ENCODE results near the gene MAN1B1.
"Not testable (repeated sequence)": the region's sequence is repeated elsewhere in the genome, so short reads cannot be mapped to it uniquely, and the experiment has no call there.

Gene MAN1B1

DNA sequence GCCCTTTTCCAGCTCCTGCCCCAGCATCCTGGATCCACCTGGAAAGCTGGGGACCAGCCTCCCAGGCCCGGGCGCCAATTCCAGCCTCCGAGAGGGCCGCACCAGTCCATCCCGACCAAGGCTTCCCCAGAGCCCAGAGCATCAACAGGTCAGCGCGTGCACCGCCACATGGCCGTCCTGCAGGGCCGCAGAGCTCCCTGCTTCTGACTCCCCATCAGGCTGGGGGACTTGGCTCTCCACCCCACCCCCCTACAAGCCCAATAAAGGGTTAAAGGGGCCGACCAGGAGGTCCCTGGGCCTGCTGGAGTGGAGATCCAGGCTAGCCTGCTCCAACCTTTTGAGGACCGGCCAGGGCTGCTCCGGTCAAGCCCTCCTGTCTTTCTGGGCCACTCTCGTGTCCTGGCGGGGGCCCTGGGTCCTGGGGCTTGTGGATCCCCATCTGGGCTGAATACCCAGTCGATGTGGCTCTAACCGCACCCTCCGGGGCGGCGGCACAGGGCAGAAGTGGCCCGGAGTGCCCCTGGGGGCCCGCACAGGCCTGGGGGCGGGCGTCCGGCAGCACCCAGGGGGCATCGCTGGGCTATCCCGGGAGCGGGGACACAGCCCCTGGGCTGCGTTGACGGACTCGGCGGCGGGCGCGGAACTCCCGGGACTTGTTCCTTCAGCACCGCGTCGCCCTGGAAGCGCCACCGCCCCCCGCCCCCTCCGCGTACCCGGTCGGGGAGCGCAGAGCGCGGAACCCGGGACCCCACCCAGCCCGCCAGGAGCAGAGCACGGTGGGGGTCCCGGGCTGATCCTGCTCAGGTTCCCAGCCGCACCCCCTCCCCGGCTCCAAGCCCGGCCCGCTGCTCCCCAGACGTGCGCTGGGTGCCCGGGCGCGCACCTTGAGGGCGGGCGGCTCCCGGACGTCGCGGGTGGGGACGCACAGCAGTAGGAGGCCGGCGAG is 33.5 kb upstream of the MAN1B1 start:
- DNase-seq (ENCODE audit: low read depth in 2 of 2) = no peak

DNA sequence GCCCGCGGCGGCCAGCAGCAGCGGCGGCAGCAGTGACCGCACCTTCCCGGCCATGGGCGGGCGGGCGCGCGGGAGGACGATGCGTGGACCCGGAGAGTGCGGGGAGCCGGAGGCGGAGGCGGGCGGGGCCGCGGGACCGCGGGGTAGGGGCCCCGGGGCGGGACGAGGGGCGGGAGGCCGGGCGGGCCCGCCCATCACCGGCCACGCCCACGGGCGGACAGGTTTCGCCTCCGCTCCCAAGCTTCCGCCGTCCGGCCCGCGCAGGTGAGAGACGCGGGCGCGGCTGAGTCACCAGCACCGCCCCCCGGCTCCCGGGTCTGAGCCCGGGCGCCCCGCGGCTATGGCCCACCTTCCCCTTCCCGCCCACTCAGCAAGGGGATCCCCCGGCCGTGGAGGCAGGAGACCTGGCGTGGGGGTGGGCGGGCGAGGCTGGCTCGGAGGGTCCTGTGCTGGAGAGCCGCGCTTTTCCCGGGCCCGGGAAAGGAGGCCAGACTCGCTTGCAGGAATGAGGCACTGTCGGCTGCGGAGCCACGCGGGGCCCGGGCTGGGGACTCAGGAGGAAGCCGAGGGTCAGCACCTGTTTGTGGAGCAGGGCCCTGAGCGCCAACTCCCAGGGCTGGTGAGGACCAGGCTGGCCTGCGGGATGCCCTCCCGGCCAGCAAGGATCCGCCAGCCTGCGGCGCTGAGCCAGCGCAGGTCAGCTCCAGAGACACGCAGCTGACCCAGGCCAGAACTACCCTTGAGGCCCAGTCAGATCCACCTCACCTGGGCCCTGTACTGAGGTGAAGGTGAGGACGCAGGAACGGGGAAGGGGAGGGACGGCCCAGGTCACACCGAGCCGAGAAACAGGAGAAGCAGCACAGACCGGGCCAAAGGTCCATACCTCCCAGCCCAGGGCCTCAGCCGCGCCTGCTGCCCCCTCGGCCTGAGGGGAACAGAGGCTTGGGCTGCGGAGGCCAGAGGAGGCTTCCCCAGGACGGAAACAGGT is 32.5 kb upstream of the MAN1B1 start, which contains the start of gene ENTPD2:
Gene ENTPD2, minus strand, starts transcription at position 118 of the 988 bp plus-strand sequence. Its CDS starts 64 bp downstream, at position 54.
- no peak for DNase-seq (ENCODE audit: low read depth in 2 of 2)

GRCh38 chr9:137054932-137055384 is 31.8 kb upstream of the MAN1B1 start:
- no peak for DNase-seq (ENCODE audit: low read depth in 2 of 2)

DNA sequence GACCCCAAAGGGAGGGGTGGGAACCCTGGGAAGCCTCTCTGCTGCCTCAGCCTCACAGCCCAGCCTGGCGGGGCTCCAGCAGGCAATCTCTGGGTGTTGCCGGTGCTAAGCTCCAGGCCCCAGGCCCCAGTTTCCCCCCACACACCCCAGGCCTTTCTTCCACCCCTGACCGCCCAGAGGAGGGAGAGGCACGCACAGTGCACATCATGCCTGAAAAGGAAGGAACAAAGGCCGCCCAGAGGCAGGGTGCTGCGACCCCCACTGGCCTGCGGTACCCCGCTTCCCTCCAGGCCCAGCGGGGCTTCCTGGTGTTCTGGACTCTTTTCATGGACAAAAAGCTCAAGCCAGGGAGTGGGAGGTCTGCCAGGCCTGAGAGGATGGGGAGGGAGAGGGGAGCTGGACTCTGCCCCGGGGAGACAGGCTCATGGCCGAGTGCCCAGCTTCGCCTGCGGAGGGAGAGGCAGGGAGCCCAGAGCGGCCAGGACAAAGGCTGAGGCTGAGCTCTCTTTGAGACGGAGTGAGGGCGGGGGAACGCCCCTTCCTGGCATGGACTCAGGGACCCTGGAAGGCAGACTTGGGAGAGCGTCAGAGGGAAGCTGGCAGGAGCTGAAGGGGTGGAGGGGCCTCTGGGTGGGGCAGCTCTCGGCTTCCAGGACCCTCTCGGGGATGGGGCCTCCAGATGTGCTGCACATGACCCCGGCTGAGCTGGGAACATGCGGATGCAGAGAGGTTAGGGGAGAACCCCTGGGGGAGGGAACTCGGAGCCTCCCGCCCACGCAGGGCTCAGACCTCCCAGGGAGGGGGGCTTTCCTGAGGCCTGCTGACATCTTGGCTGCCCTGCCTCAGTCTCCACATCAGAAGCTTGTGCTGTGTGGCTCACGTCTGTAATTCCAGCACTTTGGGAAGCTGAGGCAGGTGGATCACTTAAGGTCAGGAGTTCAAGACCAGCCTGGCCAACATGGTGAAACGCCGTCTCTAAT is 31.1 kb upstream of the MAN1B1 start:
- DNase-seq (ENCODE audit: low read depth in 2 of 2) = no peak

- DNase-seq (ENCODE audit: low read depth in 2 of 2) = no peak
These were observed 29.9 kb upstream of the MAN1B1 start for GRCh38 chr9:137056739-137057415.

- DNase-seq (ENCODE audit: low read depth in 2 of 2) = no peak
These were observed 29.2 kb upstream of the MAN1B1 start for GRCh38 chr9:137057545-137057944.

DNA sequence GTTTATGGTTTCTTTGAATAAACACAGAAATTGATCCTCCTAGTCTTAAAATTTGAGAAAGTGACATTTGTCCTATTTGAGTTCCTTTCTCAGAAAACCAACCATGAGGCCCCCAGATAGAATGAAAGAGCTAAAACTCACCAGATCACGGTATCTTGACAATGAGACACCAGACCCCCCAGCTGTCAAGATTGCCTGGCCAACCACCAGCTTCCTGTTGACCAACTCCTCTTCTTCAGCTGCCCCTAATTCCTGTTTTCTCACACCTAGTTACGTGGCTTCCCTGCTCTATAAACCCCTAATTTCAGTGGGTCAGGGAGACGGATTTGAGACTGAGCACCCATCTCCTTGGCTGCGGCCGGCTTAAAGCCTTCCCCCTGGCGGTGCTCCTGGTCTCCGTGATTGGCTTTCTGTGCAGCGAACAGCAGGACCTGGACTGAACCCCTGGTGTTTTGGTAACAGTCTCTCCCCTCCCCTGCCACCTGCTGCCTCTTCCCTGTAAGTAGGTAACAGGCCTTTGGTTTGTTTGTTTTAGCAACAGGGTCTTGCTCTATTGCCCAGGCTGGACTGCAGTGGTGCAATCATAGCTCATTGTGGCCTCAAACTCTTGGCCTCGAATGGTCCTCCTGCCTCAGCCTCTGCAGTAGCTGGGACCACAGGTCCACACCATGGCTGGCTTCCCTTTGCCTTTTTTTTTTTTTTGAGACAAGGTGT is 28.1 kb upstream of the MAN1B1 start:
- no peak for DNase-seq (ENCODE audit: low read depth in 2 of 2)

DNA sequence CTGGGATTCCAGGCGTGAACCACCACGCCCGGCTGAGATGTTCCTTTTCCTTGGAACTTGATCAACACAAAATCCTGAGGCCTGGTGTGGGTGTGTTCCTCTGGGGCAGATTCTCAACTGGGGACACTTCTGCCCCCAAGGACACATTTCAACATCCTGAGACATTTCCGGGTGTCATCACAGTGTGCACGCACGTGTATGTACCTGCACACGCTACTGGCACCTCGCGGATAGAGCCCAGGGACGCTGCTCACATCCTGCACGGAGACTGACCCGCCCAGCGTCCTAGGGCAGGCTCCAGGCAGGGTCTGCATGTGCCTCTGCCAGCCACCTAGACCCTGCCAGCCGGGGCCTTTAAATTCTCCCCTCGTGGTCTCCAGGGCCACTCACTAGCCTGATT is 24.4 kb upstream of the MAN1B1 start:
- no peak for DNase-seq (ENCODE audit: low read depth in 2 of 2)

GRCh38 chr9:137062798-137063197 is 24.0 kb upstream of the MAN1B1 start:
- not testable (repeated sequence) for DNase-seq (ENCODE audit: low read depth in 2 of 2)

- DNase-seq (ENCODE audit: low read depth in 2 of 2) = no peak
These were observed 23.3 kb upstream of the MAN1B1 start for GRCh38 chr9:137063311-137064026.

- DNase-seq (ENCODE audit: low read depth in 2 of 2) = peak in 1 of 2 donors; percentile 58
These were observed 22.5 kb upstream of the MAN1B1 start for GRCh38 chr9:137064027-137064879.

DNA sequence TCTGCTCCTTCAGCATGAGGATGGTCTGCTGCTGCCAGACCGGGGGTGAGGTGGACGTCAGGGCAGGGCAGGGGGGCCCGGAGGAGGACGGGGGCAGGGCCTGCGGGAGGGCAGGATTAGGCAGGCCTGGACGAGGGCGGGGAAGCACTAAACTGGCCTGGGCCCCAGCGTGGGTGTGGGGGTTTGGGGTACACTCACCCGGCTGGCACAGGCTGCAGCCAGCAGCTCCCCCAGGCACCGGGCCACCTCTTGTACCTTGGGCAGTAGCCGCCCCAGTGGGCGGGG is 22.0 kb upstream of the MAN1B1 start:
- DNase-seq (ENCODE audit: low read depth in 2 of 2) = no peak

- DNase-seq (ENCODE audit: low read depth in 2 of 2) = no peak
These were observed 21.3 kb upstream of the MAN1B1 start for GRCh38 chr9:137065336-137065967.

- DNase-seq (ENCODE audit: low read depth in 2 of 2) = no peak
These were observed 20.5 kb upstream of the MAN1B1 start for GRCh38 chr9:137066096-137066861.

DNA sequence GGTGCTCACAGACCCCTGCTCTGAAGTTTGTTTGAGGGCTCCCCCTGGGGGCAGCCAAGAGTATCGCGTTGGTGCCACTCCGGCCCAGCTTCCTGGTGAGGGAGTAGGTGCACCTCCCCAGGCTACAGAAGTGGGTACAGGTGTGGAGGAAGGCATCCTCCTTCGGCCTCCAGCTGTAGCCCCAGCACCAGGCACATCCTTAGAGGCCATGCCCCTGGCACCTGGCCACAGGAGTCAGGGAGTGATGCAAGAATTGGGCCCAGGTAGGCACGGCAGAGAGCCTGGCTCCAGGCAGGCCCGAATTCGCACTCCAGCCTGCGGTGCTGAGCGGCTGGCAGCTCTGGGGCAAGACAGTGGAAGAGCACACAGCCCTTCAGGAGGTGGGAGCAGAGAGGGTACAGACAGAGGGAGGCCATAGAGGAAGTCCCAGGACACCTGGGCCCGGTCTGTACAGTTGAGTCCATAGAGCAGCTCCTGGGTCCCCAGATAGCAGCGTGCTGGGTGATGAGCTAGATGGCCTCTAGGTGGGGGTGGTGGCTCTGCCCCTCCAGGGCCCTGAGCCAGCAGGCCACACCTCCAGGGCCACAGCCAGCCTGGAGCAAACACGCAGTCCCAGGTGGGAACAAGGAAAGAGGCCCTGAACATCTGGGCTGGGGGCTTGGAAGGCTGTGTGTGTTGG is 18.8 kb upstream of the MAN1B1 start:
- DNase-seq (ENCODE audit: low read depth in 2 of 2) = peak; percentile 75 to 81

All from stimulated activated CD4-positive, alpha-beta T cell treated with anti-CD3 and anti-CD28 coated beads, Interleukin-1b, Interleukin-23, amount 100 ng/mL, for 1 hour (primary cell).